Breast epithelium (tissue), 4 donors: ENCODE results near the gene WIZ. TPM values are rescaled to one million over a fixed set of nuclear protein-coding genes. Genes with fewer than 3 reads are reported as not detected.

Experiments
- DNase-seq, 2 donors: peaks; one replicate each; pipeline ENCODE4 v3.0.0-alpha.2; 2019; ENCODE audit warnings: low spot score in 2 of 2
- H3K27ac ChIP-seq, 2 donors: fragments of 200-600 bp; sonication (generic) in 1 of 2; one replicate each; pipeline ENCODE4 v1.5.1; 2016 to 2019; ENCODE audit warnings: mild to moderate bottlenecking in 1 of 2
- H3K27me3 ChIP-seq, 2 donors: fragments of 200-600 bp; sonication (generic) in 1 of 2; one replicate each; pipeline versions ENCODE4 v1.5.1 to v1.6.0; 2017 to 2019; ENCODE audit warnings: control low read depth in 1 of 2, mild to moderate bottlenecking in 1 of 2
- H3K36me3 ChIP-seq: fragments of 200-600 bp; one replicate; pipeline ENCODE4 v1.5.1; 2019
- H3K4me1 ChIP-seq, 2 donors: fragments of 200-600 bp; sonication (generic); one replicate each; pipeline ENCODE4 v1.5.1; 2016 to 2019; ENCODE audit warnings: control low read depth in 1 of 2
- H3K4me3 ChIP-seq, 3 donors: fragments of 200-600 bp; sonication (generic); 1 replicate in 2 of 3; 2 replicates in 1 of 3; pipeline ENCODE4 v1.5.1; 2016 to 2019; ENCODE audit warnings: mild to moderate bottlenecking in 3 of 3, moderate library complexity in 2 of 3
- H3K9me3 ChIP-seq, 2 donors: fragments of 200-600 bp; sonication (generic) in 1 of 2; one replicate each; pipeline ENCODE4 v1.5.1; 2016 to 2019; ENCODE audit warnings: control low read depth in 1 of 2
- POLR2A ChIP-seq: fragments of 450-650 bp; IDR thresholded peaks from one replicate; pipeline ENCODE4 v1.6.1; 2016; ENCODE audit warnings: antibody characterized with exemption, mild to moderate bottlenecking, moderate library complexity
- POLR2AphosphoS5 ChIP-seq, 3 donors: sonication (generic); formaldehyde crosslinking; IDR thresholded peaks; one replicate each; pipeline ENCODE4 v1.6.1; 2017; ENCODE audit warnings: antibody characterized with exemption in 3 of 3
- intact Hi-C: fragments of 100-400 bp; cut with DNase I; formaldehyde crosslinking; loops from one replicate; pipeline ENCODE4 v1.15.1; 2023; ENCODE audit warnings: low total_unique reads
- total RNA-seq, 3 donors: library from RNA; depleted of rRNA; stranded (reverse); fragments of >200 nt; gene quantifications; one replicate each; pipeline ENCODE4 v1.1.0, GENCODE V29; 2016
- TF ChIP-seq, protein P1 (sequence below), 3 donors: fragments of 450-650 bp; IDR thresholded peaks; one replicate each; pipeline ENCODE4 v1.5.1; 2016 to 2017; ENCODE audit warnings: antibody characterized with exemption in 3 of 3, mild to moderate bottlenecking in 3 of 3, moderate library complexity in 3 of 3

Gene WIZ
- total RNA-seq, 3 donors from 2014 or later, result 17.6 to 51.1 (median 34.9) TPM

DNA sequence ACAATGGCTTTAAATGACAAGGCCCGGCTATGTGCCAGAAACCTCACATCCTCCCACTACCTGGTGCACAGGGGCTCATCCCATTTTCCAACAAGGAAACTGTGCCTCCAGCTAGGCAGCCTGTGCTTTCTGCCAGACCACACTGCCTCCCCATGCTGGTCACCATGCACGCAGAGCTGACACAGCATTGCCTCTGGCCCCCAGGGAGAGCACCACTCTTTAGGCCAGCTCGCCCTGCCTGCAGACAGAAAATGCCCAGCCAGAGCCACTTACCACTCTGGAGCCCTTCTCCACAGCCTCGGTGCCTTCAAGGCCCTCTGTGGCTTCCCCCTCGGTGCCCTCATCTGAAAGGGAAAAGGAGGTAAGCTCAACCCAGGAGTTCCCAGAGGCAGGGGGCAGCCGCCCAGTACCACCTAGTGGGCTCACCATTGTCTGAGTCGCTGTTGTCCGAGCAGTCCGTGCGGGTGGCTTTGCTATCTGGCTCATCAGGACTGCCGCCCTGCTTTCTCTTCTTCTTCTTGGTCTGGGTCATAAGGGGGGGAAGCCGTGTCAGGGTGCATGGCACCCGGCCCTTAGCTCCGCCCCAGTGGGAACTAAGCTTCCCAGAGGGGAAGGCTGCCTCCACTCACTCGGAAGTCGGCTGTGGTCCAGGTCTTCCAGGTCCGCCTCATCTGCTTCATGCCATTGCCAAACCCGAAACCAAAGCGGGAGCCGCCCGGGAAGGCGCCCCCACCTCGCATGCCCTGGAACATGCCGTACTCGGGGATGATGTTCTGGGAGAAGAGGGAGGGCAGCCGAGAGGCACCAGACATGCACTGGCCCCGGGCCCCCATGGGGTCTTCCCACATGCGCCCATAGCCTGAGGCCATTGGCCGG lies 49.0 kb downstream of the WIZ start:
- intact Hi-C loops, result no loop called here
- Histone ChIP-seq H3K9me3 (no peaks in the 10 kb centered on the region), H3K36me3 (peaks cover 14% of the 10 kb centered on the region), H3K27me3 (no peaks in the 10 kb centered on the region), H3K27ac (no peak overlapping the region), H3K4me1 (no peaks in the 10 kb centered on the region), H3K4me3 (no peak overlapping the region)
- TF ChIP-seq POLR2AphosphoS5 (IDR thresholded peaks at IDR 0.05), result no peak
- no peak for TF ChIP-seq POLR2A
- TF ChIP-seq, protein P1, sequence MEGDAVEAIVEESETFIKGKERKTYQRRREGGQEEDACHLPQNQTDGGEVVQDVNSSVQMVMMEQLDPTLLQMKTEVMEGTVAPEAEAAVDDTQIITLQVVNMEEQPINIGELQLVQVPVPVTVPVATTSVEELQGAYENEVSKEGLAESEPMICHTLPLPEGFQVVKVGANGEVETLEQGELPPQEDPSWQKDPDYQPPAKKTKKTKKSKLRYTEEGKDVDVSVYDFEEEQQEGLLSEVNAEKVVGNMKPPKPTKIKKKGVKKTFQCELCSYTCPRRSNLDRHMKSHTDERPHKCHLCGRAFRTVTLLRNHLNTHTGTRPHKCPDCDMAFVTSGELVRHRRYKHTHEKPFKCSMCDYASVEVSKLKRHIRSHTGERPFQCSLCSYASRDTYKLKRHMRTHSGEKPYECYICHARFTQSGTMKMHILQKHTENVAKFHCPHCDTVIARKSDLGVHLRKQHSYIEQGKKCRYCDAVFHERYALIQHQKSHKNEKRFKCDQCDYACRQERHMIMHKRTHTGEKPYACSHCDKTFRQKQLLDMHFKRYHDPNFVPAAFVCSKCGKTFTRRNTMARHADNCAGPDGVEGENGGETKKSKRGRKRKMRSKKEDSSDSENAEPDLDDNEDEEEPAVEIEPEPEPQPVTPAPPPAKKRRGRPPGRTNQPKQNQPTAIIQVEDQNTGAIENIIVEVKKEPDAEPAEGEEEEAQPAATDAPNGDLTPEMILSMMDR (IDR thresholded peaks at IDR 0.05), result no peak
- no peak for DNase-seq

DNA sequence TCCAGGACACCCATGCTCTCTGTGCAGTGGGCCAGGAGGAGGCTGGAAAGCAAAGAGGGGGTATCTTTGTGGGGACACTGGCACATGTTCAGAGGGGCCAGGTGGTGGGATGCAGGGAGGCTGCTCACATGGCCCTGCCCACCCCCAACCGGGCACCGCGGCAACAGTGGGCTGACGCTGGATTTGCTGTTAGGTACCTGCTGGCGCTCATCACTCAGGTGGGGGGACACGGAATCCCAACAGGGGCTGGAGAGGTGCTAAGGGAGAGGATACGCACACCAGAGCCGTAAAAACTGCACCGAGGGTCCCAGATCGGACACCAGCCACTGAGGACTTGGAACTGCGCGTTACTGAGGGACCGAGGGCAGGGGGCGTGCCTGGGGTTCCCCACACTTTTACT lies 50.1 kb downstream of the WIZ start:
- Histone ChIP-seq H3K9me3 (no peaks in the 10 kb centered on the region), H3K4me1 (no peaks in the 10 kb centered on the region), H3K36me3 (peaks cover 14% of the 10 kb centered on the region), H3K4me3 (no peak overlapping the region), H3K27me3 (no peaks in the 10 kb centered on the region), H3K27ac (no peak overlapping the region)
- no peak for DNase-seq
- TF ChIP-seq, protein P1 (IDR thresholded peaks at IDR 0.05), result no peak
- TF ChIP-seq POLR2A, result no peak
- TF ChIP-seq POLR2AphosphoS5 (IDR thresholded peaks at IDR 0.05), result no peak
- intact Hi-C loops, result no loop called here

GRCh38 chr19:15399234-15399515 lies 50.6 kb downstream of the WIZ start:
- Histone ChIP-seq H3K4me3 (no peak overlapping the region), H3K4me1 (no peaks in the 10 kb centered on the region), H3K27me3 (no peaks in the 10 kb centered on the region), H3K36me3 (peaks cover 14% of the 10 kb centered on the region), H3K27ac (no peak overlapping the region), H3K9me3 (no peaks in the 10 kb centered on the region)
- TF ChIP-seq, protein P1 (IDR thresholded peaks at IDR 0.05), result no peak
- no peak for TF ChIP-seq POLR2A
- TF ChIP-seq POLR2AphosphoS5 (IDR thresholded peaks at IDR 0.05), result no peak
- DNase-seq, result no peak
- intact Hi-C loops, result no loop called here

- Histone ChIP-seq H3K36me3 (peaks cover 14% of the 10 kb centered on the region), H3K4me3 (no peak overlapping the region), H3K27me3 (no peaks in the 10 kb centered on the region), H3K4me1 (no peaks in the 10 kb centered on the region), H3K27ac (no peak overlapping the region), H3K9me3 (no peaks in the 10 kb centered on the region)
- DNase-seq, result no peak
- intact Hi-C loops, result no loop called here
- TF ChIP-seq POLR2AphosphoS5 (IDR thresholded peaks at IDR 0.05) (no peak), POLR2A (no peak)
- TF ChIP-seq, protein P1 (IDR thresholded peaks at IDR 0.05), result no peak
Measured at GRCh38 chr19:15398501-15399233, 51.1 kb downstream of the WIZ start.

- intact Hi-C loops, result no loop called here
- Histone ChIP-seq H3K36me3 (peaks cover 14% of the 10 kb centered on the region), H3K4me1 (no peaks in the 10 kb centered on the region), H3K4me3 (no peak overlapping the region), H3K27ac (no peak overlapping the region), H3K27me3 (no peaks in the 10 kb centered on the region), H3K9me3 (no peaks in the 10 kb centered on the region)
- DNase-seq, result no peak
- TF ChIP-seq POLR2A, result no peak
- no peak for TF ChIP-seq POLR2AphosphoS5 (IDR thresholded peaks at IDR 0.05)
- TF ChIP-seq, protein P1 (IDR thresholded peaks at IDR 0.05), result no peak
Measured at GRCh38 chr19:15397782-15398181, 52.0 kb downstream of the WIZ start.
